HEK293 (cell line): ENCODE data around the gene C10orf67.

ENCODE experiments used
- WT1 ChIP-seq: fragments of 450-650 bp; formaldehyde crosslinking; IDR thresholded peaks from 2 replicates; pipeline ENCODE4 v1.5.1; 2016; ENCODE audit warnings: missing biosample characterization, missing genetic modification characterization
- ZEB2 ChIP-seq: fragments of 450-650 bp; formaldehyde crosslinking; IDR thresholded peaks from 2 replicates; pipeline ENCODE4 v1.5.1; 2016; ENCODE audit warnings: missing biosample characterization, missing genetic modification characterization
- ZFP3 ChIP-seq: fragments of 450-650 bp; formaldehyde crosslinking; IDR thresholded peaks from 2 replicates; pipeline ENCODE4 v1.5.1; 2016; ENCODE audit warnings: low read depth, missing biosample characterization, missing genetic modification characterization
- ZNF146 ChIP-seq: fragments of 450-650 bp; formaldehyde crosslinking; IDR thresholded peaks from 2 replicates; pipeline ENCODE4 v1.5.1; 2016; ENCODE audit warnings: missing biosample characterization, missing genetic modification characterization
- ZNF544 ChIP-seq: fragments of 450-650 bp; formaldehyde crosslinking; IDR thresholded peaks from 2 replicates; pipeline ENCODE4 v1.5.0; 2017; ENCODE audit warnings: missing biosample characterization, missing genetic modification characterization
- TF ChIP-seq, protein P1 (sequence below): fragments of 450-650 bp; formaldehyde crosslinking; IDR thresholded peaks from 2 replicates; pipeline ENCODE4 v1.5.1; 2016; ENCODE audit warnings: missing biosample characterization, missing genetic modification characterization
- TF ChIP-seq, protein P2 (sequence below): fragments of 450-650 bp; formaldehyde crosslinking; IDR thresholded peaks from 2 replicates; pipeline ENCODE4 v1.5.1; 2016; ENCODE audit warnings: missing biosample characterization, missing genetic modification characterization
- TF ChIP-seq, protein P3 (sequence below): fragments of 450-650 bp; formaldehyde crosslinking; IDR thresholded peaks from 2 replicates; pipeline ENCODE4 v1.5.1; 2016; ENCODE audit warnings: missing biosample characterization, missing genetic modification characterization
- TF ChIP-seq, protein P4 (sequence below): fragments of 450-650 bp; formaldehyde crosslinking; IDR thresholded peaks from 2 replicates; pipeline ENCODE4 v1.5.1; 2016; ENCODE audit warnings: missing biosample characterization, missing genetic modification characterization

DNA sequence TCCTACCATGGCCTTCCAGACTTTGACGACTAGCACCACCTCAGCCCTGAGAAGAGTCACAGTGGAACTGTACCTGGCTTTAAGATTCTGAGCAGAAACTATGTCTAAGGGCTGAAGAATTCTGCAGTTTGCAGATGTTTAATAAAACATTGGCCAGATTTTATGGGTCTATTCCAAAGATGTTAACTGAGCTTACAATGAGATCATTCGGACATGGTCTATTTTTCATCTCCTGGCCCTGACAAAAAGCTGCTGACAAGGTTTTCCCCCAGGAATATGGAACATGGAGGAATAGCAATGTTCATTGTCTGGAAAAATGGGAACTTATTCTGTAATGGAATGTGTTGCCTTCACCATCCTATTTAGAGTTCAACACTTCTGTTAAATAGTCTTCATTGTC, 86.1 kb downstream of the C10orf67 start:
- no peak for TF ChIP-seq ZNF146 (tag by site-specific recombination)
- TF ChIP-seq, protein P1, sequence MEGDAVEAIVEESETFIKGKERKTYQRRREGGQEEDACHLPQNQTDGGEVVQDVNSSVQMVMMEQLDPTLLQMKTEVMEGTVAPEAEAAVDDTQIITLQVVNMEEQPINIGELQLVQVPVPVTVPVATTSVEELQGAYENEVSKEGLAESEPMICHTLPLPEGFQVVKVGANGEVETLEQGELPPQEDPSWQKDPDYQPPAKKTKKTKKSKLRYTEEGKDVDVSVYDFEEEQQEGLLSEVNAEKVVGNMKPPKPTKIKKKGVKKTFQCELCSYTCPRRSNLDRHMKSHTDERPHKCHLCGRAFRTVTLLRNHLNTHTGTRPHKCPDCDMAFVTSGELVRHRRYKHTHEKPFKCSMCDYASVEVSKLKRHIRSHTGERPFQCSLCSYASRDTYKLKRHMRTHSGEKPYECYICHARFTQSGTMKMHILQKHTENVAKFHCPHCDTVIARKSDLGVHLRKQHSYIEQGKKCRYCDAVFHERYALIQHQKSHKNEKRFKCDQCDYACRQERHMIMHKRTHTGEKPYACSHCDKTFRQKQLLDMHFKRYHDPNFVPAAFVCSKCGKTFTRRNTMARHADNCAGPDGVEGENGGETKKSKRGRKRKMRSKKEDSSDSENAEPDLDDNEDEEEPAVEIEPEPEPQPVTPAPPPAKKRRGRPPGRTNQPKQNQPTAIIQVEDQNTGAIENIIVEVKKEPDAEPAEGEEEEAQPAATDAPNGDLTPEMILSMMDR, result no peak
- TF ChIP-seq ZFP3 (tag by site-specific recombination), result no peak
- TF ChIP-seq, protein P2, sequence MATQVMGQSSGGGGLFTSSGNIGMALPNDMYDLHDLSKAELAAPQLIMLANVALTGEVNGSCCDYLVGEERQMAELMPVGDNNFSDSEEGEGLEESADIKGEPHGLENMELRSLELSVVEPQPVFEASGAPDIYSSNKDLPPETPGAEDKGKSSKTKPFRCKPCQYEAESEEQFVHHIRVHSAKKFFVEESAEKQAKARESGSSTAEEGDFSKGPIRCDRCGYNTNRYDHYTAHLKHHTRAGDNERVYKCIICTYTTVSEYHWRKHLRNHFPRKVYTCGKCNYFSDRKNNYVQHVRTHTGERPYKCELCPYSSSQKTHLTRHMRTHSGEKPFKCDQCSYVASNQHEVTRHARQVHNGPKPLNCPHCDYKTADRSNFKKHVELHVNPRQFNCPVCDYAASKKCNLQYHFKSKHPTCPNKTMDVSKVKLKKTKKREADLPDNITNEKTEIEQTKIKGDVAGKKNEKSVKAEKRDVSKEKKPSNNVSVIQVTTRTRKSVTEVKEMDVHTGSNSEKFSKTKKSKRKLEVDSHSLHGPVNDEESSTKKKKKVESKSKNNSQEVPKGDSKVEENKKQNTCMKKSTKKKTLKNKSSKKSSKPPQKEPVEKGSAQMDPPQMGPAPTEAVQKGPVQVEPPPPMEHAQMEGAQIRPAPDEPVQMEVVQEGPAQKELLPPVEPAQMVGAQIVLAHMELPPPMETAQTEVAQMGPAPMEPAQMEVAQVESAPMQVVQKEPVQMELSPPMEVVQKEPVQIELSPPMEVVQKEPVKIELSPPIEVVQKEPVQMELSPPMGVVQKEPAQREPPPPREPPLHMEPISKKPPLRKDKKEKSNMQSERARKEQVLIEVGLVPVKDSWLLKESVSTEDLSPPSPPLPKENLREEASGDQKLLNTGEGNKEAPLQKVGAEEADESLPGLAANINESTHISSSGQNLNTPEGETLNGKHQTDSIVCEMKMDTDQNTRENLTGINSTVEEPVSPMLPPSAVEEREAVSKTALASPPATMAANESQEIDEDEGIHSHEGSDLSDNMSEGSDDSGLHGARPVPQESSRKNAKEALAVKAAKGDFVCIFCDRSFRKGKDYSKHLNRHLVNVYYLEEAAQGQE (tag by site-specific recombination), result no peak
- TF ChIP-seq ZEB2 (tag by site-specific recombination), result no peak
- TF ChIP-seq WT1 (tag by site-specific recombination), result no peak
- TF ChIP-seq, protein P3, sequence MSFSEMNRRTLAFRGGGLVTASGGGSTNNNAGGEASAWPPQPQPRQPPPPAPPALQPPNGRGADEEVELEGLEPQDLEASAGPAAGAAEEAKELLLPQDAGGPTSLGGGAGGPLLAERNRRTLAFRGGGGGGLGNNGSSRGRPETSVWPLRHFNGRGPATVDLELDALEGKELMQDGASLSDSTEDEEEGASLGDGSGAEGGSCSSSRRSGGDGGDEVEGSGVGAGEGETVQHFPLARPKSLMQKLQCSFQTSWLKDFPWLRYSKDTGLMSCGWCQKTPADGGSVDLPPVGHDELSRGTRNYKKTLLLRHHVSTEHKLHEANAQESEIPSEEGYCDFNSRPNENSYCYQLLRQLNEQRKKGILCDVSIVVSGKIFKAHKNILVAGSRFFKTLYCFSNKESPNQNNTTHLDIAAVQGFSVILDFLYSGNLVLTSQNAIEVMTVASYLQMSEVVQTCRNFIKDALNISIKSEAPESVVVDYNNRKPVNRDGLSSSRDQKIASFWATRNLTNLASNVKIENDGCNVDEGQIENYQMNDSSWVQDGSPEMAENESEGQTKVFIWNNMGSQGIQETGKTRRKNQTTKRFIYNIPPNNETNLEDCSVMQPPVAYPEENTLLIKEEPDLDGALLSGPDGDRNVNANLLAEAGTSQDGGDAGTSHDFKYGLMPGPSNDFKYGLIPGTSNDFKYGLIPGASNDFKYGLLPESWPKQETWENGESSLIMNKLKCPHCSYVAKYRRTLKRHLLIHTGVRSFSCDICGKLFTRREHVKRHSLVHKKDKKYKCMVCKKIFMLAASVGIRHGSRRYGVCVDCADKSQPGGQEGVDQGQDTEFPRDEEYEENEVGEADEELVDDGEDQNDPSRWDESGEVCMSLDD (tag by site-specific recombination), result no peak
- no peak for TF ChIP-seq ZNF544 (tag by site-specific recombination)
- TF ChIP-seq, protein P4, sequence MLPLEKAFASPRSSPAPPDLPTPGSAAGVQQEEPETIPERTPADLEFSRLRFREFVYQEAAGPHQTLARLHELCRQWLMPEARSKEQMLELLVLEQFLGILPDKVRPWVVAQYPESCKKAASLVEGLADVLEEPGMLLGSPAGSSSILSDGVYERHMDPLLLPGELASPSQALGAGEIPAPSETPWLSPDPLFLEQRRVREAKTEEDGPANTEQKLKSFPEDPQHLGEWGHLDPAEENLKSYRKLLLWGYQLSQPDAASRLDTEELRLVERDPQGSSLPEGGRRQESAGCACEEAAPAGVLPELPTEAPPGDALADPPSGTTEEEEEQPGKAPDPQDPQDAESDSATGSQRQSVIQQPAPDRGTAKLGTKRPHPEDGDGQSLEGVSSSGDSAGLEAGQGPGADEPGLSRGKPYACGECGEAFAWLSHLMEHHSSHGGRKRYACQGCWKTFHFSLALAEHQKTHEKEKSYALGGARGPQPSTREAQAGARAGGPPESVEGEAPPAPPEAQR, result no peak
